Right atrium auricular region (tissue), 2 donors: Measurements from ENCODE around the gene TMEM202. TPM values are rescaled to one million over a fixed set of nuclear protein-coding genes. Genes with fewer than 3 reads are reported as not detected.
"Not testable (repeated sequence)": the region's sequence is repeated elsewhere in the genome, so short reads cannot be mapped to it uniquely, and the experiment has no call there.

Experiments
- DNase-seq: peaks from one replicate; pipeline ENCODE4 v3.0.0-alpha.2; 2019; ENCODE audit warnings: low spot score
- H3K27ac ChIP-seq, 2 donors: fragments of 200-600 bp; sonication (generic); 1 replicate in 1 of 2; 2 replicates in 1 of 2; pipeline ENCODE4 v1.5.1; 2016 to 2019
- H3K27me3 ChIP-seq, 2 donors: fragments of 200-600 bp; sonication (generic); one replicate each; pipeline versions ENCODE4 v1.5.1 to v1.6.0; 2017 to 2019
- H3K36me3 ChIP-seq: fragments of 200-600 bp; sonication (generic); one replicate; pipeline ENCODE4 v1.5.1; 2016
- H3K4me1 ChIP-seq, 2 donors: fragments of 200-600 bp; sonication (generic); one replicate each; pipeline versions ENCODE4 v1.5.1 to v1.6.0; 2017 to 2019
- H3K4me3 ChIP-seq, 2 donors: fragments of 200-600 bp; sonication (generic); 1 replicate in 1 of 2; 2 replicates in 1 of 2; pipeline ENCODE4 v1.5.1; 2017 to 2019; ENCODE audit warnings: mild to moderate bottlenecking in 1 of 2, moderate library complexity in 1 of 2
- H3K9me3 ChIP-seq, 2 donors: fragments of 200-600 bp; sonication (generic); one replicate each; pipeline ENCODE4 v1.5.1; 2019
- CTCF ChIP-seq, 2 donors: fragments of 200-600 bp; sonication (generic); IDR thresholded peaks; one replicate each; pipeline ENCODE4 v1.5.1; 2019; ENCODE audit warnings: antibody characterized with exemption in 2 of 2
- total RNA-seq, 2 donors: library from RNA; depleted of rRNA; stranded (reverse); fragments of >200 nt; gene quantifications; one replicate each; pipeline ENCODE4 v1.1.0, GENCODE V29; 2016

TMEM202 gene
- total RNA-seq, 2 donors from 2014 or later: not detected

DNA sequence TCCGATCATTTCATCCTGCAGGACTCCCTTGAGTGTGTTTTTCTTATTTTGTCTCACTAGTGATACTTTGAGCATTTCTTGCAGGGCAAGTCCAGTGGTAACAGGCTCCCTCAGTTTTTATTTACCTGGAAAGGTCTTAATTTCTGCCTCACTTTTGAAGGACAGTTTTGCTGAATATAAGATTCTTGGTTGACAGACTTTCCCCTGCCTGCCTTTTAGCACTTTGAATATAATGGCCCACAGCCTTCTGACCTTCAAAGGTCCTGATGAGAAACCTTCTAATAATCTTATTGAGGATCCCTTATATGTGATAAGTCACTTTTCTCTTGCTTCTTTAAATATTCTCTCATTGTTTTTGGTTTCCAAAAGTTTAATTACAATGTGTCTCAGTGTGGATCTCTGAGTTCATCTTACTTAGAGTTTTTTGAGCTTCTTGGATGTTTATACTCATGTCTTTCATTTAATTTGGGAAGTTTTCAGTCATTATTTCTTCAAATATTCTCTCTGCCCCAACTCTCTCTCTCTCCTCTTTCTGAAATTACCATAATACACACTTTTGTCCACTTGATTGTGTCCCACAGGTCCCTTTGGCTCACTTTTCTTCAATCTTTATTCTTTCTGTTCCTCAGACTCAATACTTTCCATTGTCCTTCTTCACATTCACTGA is 39.7 kb downstream of the TMEM202 start:
- no peak for TF ChIP-seq CTCF (IDR thresholded peaks at IDR 0.05)
- H3K27ac ChIP-seq: no peak overlapping the region
- no peaks in the 10 kb centered on the region for H3K4me1 ChIP-seq
- peaks cover 0 to 18% of the 10 kb centered on the region in 2 donors for H3K9me3 ChIP-seq
- DNase-seq: no peak
- no peaks in the 10 kb centered on the region for H3K36me3 ChIP-seq
- no peaks in the 10 kb centered on the region for H3K27me3 ChIP-seq
- no peak overlapping the region for H3K4me3 ChIP-seq

- not testable (repeated sequence) for H3K4me3 ChIP-seq, H3K4me1 ChIP-seq, H3K27ac ChIP-seq, H3K27me3 ChIP-seq, H3K9me3 ChIP-seq, DNase-seq, H3K36me3 ChIP-seq
Observed at GRCh38 chr15:72442848-72443247, 44.7 kb downstream of the TMEM202 start.

- Histone ChIP-seq H3K9me3 (no peaks in the 10 kb centered on the region), H3K36me3 (no peaks in the 10 kb centered on the region), H3K27ac (no peak overlapping the region), H3K4me3 (no peak overlapping the region), H3K27me3 (no peaks in the 10 kb centered on the region), H3K4me1 (no peaks in the 10 kb centered on the region)
- TF ChIP-seq CTCF (IDR thresholded peaks at IDR 0.05): no peak
- no peak for DNase-seq
Observed at GRCh38 chr15:72445426-72445825, 47.3 kb downstream of the TMEM202 start.

- Histone ChIP-seq H3K27ac (no peak overlapping the region), H3K4me1 (no peaks in the 10 kb centered on the region), H3K4me3 (no peak overlapping the region), H3K36me3 (no peaks in the 10 kb centered on the region), H3K27me3 (no peaks in the 10 kb centered on the region), H3K9me3 (no peaks in the 10 kb centered on the region)
- no peak for DNase-seq
- no peak for TF ChIP-seq CTCF (IDR thresholded peaks at IDR 0.05)
Observed at GRCh38 chr15:72450805-72451204, 52.7 kb downstream of the TMEM202 start.

DNA sequence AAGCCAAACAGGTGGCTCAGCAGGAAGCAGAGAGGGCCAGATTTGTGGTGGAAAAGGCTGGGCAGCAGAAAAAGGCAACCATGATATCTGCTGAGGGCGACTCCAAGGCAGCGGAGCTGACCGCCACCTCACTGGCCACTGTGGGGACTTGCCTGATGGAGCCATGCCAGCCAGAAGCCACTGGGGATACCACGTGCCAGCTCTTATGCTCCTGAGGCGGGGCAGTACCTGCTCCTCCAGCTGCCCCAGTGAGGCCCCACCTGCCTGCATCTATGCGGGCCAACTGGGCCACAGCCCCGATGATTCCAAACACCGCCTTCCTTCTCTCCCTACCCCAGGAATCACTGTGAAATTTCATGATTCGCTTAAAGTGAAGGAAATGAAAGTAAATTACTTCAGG is 53.1 kb downstream of the TMEM202 start:
- no peak overlapping the region for H3K4me3 ChIP-seq
- TF ChIP-seq CTCF (IDR thresholded peaks at IDR 0.05): no peak
- H3K9me3 ChIP-seq: no peaks in the 10 kb centered on the region
- H3K27ac ChIP-seq: no peak overlapping the region
- no peak for DNase-seq
- H3K4me1 ChIP-seq: no peaks in the 10 kb centered on the region
- H3K36me3 ChIP-seq: no peaks in the 10 kb centered on the region
- H3K27me3 ChIP-seq: no peaks in the 10 kb centered on the region

- Histone ChIP-seq H3K4me3 (no peak overlapping the region), H3K4me1 (peaks cover 0 to 5% of the 10 kb centered on the region in 2 donors), H3K27ac (no peak overlapping the region), H3K36me3 (no peaks in the 10 kb centered on the region), H3K27me3 (no peaks in the 10 kb centered on the region), H3K9me3 (no peaks in the 10 kb centered on the region)
- DNase-seq: no peak
- no peak for TF ChIP-seq CTCF (IDR thresholded peaks at IDR 0.05)
Observed at GRCh38 chr15:72456684-72457083, 58.6 kb downstream of the TMEM202 start.

Other genes with a start within 250 kb of the TMEM202 start
- under 1 TPM in 1 of 2 donors, not detected in 1; 0.83 TPM for gene GRAMD2A, start 200.5 kb upstream of the TMEM202 start, total RNA-seq
- gene PKM, start 167.1 kb upstream of the TMEM202 start, total RNA-seq: 100 to 1,000 TPM; 538 to 934 TPM
- gene PARP6, start 125.8 kb upstream of the TMEM202 start, total RNA-seq: 10 to 100 TPM; 29.9 to 44.1 TPM
- under 1 TPM; 0.28 to 0.74 TPM for gene CELF6, start 78.1 kb upstream of the TMEM202 start, total RNA-seq
- 10 to 100 TPM; 50.4 to 64.3 TPM for gene HEXA, start 22.3 kb upstream of the TMEM202 start, total RNA-seq
- gene ARIH1, start 76.0 kb downstream of the TMEM202 start, total RNA-seq: 10 to 100 TPM; 40.7 to 41.5 TPM